Inflammatory macrophage (primary cell): ENCODE data around the gene MB21D2.
"Not testable (repeated sequence)": the region's sequence is repeated elsewhere in the genome, so short reads cannot be mapped to it uniquely, and the experiment has no call there.

Experiments used
- DNase-seq, 2 donors: peaks; one replicate each; pipeline ENCODE4 v3.0.0-alpha.2; 2020 to 2022

The MB21D2 gene

DNA sequence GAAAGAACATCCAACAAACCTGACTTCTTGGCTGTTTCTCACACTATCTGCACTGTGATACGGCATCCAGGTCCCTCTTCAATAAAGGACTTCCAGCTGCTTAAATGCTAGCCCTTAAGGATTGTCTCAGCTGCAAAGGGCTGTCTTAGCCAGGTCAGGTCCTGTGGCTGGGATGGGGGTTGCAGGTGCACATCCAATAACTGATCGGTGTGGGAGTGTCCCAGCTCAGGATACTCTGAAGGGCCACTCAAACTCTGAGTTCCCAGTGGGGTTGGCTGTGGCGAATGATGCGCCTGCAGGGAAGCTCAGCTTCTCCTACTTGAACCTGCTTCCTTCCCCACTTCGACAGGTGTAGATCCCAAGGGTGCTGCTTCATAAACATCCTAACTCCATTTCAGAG, 115.7 kb downstream of the MB21D2 start:
- DNase-seq: no peak

DNA sequence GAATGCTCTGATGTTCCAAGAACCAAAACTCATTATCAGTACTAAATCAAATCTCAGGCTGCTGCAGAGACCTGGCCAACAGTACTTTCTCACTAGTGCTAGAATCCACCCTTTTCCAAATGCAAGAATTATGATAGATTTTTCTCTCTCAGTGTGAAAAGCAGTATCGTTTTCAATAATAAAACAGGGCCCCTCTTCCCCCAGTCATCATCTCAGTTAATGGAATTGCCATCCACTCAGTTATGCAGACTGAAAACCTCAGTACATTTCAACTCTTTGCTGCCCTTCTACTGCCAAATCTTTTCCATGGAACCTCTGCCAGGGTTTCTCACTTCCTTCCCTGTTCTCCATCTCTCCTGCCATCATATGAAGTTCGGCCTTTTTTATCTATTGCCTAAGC, 117.9 kb downstream of the MB21D2 start:
- no peak for DNase-seq

DNA sequence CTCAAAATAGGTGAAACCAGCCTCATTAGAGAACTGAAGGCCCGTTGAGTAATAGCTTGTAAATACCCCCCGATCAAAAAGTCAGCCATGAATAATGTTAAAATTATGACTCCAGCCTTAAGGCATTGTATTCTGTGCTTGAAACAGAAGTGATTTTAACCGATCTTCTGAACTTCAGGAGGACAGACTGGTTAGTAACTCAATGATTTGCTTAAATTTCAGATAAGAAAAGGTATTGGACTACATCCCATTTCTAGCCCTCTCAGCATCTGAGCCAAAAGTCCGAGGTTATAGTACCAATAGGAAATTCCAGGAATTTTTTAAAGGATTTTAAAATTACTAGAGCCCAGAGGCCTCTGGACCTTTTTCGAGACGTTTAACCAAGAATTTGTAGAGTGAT, 122.6 kb downstream of the MB21D2 start:
- DNase-seq: no peak

DNA sequence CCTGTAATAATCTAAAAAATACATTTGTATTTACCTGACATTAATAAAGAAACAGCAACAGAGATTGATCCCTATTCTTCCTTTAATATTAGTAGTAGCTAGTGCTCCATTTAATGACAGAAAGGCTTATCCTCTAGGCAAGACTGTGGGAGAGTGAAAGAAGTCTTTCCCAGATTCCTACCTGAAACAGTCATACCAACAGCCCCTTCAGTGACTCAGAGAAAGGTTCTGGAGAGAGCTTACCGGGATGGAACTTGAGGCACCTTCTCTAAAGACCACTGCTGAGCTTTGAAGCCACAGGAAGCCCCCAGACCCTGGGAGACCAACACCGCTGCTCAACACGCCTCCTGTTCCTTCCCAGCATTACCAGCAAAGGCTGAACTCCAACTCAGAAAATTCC, 123.4 kb downstream of the MB21D2 start:
- no peak for DNase-seq

DNA sequence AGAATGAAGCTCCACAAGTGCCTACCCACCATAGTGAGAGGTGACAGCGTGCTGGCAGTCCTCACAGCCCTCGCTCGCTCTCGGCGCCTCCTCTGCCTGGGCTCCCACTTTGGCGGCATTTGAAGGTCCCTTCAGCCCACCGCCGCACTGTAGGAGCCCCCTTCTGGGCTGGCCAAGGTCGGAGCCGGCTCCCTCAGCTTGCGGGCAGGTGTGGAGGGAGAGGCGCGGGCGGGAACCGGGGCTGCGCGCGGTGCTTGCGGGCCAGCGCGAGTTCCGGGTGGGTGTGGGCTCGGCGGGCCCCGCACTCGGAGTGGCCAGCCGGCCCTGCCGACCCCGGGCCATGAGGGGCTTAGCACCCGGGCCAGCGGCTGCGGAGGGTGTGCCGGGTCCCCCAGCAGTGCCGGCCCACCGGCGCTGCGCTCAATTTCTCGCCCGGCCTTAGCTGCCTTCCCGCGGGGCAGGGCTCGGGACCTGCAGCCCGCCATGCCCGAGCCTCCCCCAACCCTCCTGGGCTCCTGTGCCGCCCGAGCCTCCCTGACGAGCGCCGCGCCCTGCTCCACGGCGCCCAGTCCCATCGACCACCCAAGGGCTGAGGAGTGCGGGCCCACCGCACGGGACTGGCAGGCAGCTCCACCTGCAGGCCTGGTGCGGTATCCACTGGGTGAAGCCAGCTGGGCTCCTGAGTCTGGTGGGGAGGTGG, 128.7 kb downstream of the MB21D2 start:
- not testable (repeated sequence) for DNase-seq

DNA sequence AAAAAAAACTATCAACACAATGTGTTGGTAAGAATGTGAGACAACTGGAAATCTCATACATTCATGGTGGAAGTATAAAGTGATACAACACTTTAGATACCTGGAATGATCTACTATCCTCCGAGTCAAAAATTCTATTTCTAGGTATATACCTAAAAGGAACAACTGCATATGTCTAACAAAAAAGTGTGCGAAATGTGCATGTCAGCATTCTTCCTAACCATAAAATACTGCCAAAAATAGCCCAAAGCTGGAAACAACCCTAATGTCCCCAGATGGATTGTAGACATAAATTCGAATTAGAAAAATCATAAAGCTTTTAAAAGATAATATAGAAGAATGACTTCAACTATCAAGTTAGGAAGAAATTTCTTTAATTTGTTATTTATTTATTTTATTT, 139.1 kb downstream of the MB21D2 start:
- DNase-seq: no peak

DNA sequence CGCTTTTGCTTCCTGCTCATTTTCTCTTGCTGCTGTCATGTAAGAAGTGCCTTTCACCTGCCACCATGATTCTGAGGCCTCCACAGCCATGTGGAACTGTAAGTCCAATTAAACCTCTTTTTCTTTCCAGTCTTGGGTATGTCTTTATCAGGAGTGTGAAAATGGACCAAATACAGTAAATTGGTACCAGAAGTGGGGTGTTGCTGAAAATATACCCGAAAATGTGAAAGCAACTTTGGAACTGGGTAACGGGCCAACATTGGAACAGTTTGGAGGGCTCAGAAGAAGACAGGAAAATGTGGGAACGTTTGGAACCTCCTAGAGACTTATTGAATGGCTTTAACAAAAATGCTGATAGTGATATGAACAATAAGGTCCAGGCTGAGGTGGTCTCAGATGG, 143.3 kb downstream of the MB21D2 start:
- DNase-seq: not testable (repeated sequence)

DNA sequence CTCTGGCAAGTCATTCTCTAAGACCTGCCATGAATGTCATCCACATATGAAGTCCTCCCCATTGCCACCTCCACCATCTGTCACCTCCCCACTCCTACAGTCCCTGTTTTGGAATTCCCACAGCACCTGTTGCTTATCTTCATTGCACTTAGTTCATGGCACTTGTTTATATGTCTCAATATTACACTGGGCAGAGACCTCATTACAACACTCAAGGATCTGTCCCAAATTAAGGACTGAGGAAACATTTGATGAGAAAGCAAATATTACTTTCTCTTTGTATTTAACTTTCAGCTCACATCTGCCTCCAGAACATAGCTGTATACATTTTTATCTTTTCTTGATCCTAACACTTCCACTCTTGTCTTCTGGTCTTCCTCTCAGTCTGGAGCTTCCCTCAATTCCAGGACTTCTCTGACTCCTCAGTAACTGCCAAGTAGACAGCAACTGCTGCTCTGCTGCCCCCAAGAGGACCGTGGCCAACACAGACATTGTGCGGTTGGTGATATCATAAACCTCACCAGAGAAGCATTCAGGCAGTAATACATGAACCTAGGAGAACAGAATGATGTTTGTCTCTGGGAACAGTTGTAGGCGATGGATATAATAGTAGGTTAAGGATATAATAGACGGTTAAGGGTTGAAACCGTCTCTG, 145.3 kb downstream of the MB21D2 start:
- DNase-seq: no peak

DNA sequence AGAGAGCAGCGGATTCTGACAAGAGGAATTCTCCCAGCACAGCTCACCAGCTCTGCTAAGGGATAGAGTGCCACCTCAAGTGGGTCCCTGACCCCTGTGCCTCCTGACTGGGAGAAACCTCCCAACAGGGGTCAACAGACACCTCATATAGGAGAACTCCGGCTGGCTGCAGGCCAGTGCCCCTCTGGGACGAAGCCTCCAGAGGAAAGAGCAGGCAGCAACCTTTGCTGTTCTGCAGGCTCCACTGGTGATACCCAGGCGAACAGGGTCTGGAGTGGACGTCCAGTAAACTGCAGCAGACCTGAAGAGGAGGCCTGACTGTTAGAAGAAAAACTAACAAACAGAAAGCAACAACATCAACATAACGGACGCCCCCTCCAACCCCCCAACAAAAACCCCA, 159.0 kb downstream of the MB21D2 start:
- DNase-seq: no peak

DNA sequence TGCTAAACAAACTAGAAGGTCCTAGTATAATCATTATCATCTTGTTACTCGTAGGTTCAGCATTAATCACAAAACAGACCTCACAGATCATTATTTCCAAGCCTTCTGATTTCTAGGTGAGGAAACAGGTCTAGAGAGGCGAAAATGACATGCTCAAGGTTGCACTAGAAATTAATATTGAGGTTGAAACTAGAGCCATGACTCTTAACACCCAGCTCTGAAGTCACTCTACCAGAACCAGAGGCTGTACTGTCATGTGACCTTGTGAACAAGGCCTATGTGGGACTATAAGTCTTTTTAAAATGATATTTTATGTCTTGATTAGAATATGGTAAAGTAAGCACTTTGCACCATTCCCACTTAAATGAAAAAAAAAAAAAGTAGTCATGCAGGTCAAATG, 166.5 kb downstream of the MB21D2 start:
- no peak for DNase-seq

DNA sequence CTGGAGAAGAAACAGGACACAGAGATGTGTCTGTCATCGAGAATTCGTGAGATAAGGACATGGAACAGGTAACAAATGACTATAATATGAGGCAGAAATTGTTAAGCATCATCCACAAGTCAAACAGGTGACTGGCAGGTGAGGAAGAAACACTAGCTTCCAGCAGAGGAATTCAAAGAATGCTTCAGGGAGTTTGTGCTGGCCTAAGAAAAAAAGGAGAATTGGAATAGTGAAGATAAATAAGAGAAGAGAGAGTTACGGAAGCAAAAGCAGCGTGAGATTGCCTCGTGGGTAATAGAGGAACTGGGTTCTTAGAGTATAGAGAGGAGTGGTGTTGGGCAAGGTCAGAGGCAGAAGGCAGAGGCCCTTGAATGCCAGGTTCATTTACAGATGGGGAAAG, 167.5 kb downstream of the MB21D2 start:
- no peak for DNase-seq

DNA sequence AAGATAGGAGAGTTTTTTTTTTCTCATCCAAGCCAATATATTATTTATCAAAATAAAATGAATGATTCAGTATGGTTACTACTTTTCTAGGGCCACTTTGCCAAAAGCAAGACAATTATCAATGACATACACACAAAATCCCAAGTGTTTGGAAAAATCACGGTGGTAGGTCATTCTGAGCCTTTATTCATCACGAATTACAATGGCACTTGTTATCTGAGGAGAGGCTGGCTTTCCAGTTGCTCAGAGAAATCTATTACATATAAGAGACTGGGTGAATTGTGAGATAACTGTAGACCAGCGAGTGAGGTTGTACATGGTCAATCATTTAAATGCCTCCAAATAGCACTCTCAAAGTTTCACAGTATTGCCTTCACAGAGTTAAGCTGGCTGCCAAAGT, 169.9 kb downstream of the MB21D2 start:
- DNase-seq: no peak

DNA sequence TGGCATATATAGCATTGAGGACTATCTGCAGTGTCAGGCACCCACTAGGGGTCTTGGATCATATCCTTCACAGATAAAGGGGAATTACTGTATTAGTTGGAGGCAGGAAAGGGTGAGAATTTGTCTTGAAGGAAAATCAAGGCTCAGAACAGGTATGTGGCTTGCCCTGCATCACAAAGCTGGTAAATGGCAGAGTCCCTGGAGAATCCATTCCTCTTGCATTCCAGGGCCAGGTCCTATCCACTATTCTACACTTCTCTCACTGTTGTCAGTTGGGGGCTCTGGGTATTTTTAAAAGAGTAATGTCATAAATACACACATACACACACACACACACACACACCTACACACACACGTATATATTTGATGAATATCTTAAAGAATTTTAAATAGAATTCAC, 170.5 kb downstream of the MB21D2 start:
- DNase-seq: no peak
